Germinal center (tissue), 1 donor: ENCODE data around the gene TMEM190.

Experiments
- DNase-seq: peaks from one replicate; pipeline ENCODE4 v3.0.0; 2012; ENCODE audit warnings: mixed read lengths, low spot score

TMEM190 gene

GRCh38 chr19:55352040-55352439 lies 24.6 kb upstream of the TMEM190 start:
- no peak for DNase-seq

GRCh38 chr19:55352549-55353145 lies 24.0 kb upstream of the TMEM190 start:
- DNase-seq = no peak

- DNase-seq = no peak
Observed at GRCh38 chr19:55353356-55353802, 23.2 kb upstream of the TMEM190 start.

- DNase-seq = peak; percentile 87
Observed at GRCh38 chr19:55353803-55354697, 22.6 kb upstream of the TMEM190 start.

- DNase-seq = no peak
Observed at GRCh38 chr19:55354698-55355212, 21.9 kb upstream of the TMEM190 start, which contains the start of gene COX6B2. Gene COX6B2, minus strand, starts transcription at chr19:55354719. Its CDS starts 198 bp downstream, at chr19:55354521.

GRCh38 chr19:55355213-55355821 lies 21.3 kb upstream of the TMEM190 start:
- DNase-seq = no peak

- DNase-seq = no peak
Observed at GRCh38 chr19:55358493-55358892, 18.1 kb upstream of the TMEM190 start.

GRCh38 chr19:55358943-55359908 lies 17.4 kb upstream of the TMEM190 start:
- DNase-seq = no peak

- DNase-seq = no peak
Observed at GRCh38 chr19:55360902-55361301, 15.7 kb upstream of the TMEM190 start.

- no peak for DNase-seq
Observed at GRCh38 chr19:55362174-55362989, 14.2 kb upstream of the TMEM190 start.

GRCh38 chr19:55362990-55363716 lies 13.5 kb upstream of the TMEM190 start, which contains the start of gene GARIN5B:
Gene GARIN5B, minus strand, starts transcription at chr19:55363260. Its CDS starts 194 bp downstream, at chr19:55363066.
- no peak for DNase-seq

GRCh38 chr19:55365245-55365644 lies 11.4 kb upstream of the TMEM190 start:
- DNase-seq = no peak

- DNase-seq = no peak
Observed at GRCh38 chr19:55365964-55366363, 10.7 kb upstream of the TMEM190 start.

GRCh38 chr19:55366790-55367189 lies 9.8 kb upstream of the TMEM190 start:
- no peak for DNase-seq

GRCh38 chr19:55368106-55368505 lies 8.5 kb upstream of the TMEM190 start:
- no peak for DNase-seq

- no peak for DNase-seq
Observed at GRCh38 chr19:55368701-55369563, 7.7 kb upstream of the TMEM190 start.

GRCh38 chr19:55369653-55370304 lies 6.8 kb upstream of the TMEM190 start:
- peak; percentile 45 for DNase-seq

GRCh38 chr19:55370305-55370988 lies 6.2 kb upstream of the TMEM190 start, which contains the start of gene IL11:
Gene IL11, minus strand, starts transcription at chr19:55370463. Its CDS starts 153 bp downstream, at chr19:55370310.
- no peak for DNase-seq
